ENCODE results near the gene FANCC. TPM values are rescaled to one million over a fixed set of nuclear protein-coding genes. Genes with fewer than 3 reads are reported as not detected.
A peak's percentile ranks its signal among the peaks of the same experiment; 100 is the strongest.
"Not testable (repeated sequence)": the region's sequence is repeated elsewhere in the genome, so short reads cannot be mapped to it uniquely, and the experiment has no call there.

The FANCC gene
- total RNA-seq, 2 donors from 2014 or later: 15.8 to 18.1 TPM

DNA sequence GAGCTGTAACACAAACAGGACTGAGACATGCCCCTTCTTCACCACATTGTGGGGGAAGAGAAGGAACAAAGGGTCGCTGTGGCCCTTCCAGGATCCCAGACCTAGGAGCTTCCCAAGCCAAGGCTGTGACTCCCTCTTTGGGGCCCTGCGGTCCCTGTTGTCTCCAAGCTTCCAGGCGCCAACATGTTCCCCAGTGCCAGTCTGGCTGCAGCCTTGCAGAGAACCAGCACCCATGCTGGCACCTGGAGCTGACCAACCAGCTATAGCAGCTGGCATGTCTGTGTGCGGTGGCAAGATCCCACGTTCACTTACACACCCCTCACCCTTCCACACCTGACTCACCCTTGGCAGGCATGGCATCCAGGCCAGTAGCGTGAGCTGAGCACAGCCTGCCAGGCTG, 20.7 kb upstream of the FANCC start:
- DNase-seq (ENCODE audit: low spot score in 2 of 2): no peak
- ATAC-seq: no peak
- no peaks in the 10 kb centered on the region for H3K36me3 Mint-ChIP-seq
- H3K9me3 Mint-ChIP-seq: no peaks in the 10 kb centered on the region
- no peak overlapping the region for H3K27ac Mint-ChIP-seq

DNA sequence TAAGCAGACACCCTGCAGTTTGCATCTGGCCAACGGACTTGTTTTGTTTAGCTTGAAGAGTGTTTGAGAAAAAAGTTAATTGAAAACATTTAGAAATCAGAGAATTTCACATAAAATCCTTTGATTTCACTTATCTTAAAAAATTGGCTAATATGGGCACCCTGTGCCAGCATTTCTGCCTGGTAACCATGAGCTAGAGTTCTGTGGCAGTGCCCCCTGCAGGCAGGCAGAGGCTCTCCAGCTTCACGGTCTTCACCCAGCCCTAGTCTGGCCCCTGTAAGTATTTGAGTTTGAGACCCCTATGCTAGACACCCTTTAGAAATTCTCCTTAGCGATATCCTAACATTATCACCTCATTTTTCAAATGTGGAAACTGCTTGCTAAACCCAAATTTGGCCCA, 18.8 kb upstream of the FANCC start:
- DNase-seq (ENCODE audit: low spot score in 2 of 2): peak in 1 of 2 donors; percentile 27
- no peaks in the 10 kb centered on the region for H3K9me3 Mint-ChIP-seq
- ATAC-seq: peak in 1 of 2 donors; percentile 63
- H3K27ac Mint-ChIP-seq: no peak overlapping the region
- H3K36me3 Mint-ChIP-seq: no peaks in the 10 kb centered on the region

- DNase-seq (ENCODE audit: low spot score in 2 of 2) (no peak), ATAC-seq (no peak)
- no peak overlapping the region for H3K27ac Mint-ChIP-seq
- no peaks in the 10 kb centered on the region for H3K36me3 Mint-ChIP-seq
- H3K9me3 Mint-ChIP-seq: no peaks in the 10 kb centered on the region
These were observed 15.9 kb upstream of the FANCC start for GRCh38 chr9:95333426-95333825.

GRCh38 chr9:95332860-95333259, 15.4 kb upstream of the FANCC start:
- Mint-ChIP-seq H3K36me3 (no peaks in the 10 kb centered on the region), H3K9me3 (no peaks in the 10 kb centered on the region), H3K27ac (no peak overlapping the region)
- no peak for DNase-seq (ENCODE audit: low spot score in 2 of 2)
- no peak for ATAC-seq

GRCh38 chr9:95330720-95331404, 13.4 kb upstream of the FANCC start:
- Mint-ChIP-seq H3K36me3 (peaks cover 0 to 7% of the 10 kb centered on the region in 2 donors), H3K9me3 (peaks cover 0 to 7% of the 10 kb centered on the region in 2 donors), H3K27ac (no peak overlapping the region)
- ATAC-seq (no peak), DNase-seq (ENCODE audit: low spot score in 2 of 2) (no peak)

GRCh38 chr9:95329061-95329460, 11.6 kb upstream of the FANCC start:
- not testable (repeated sequence) for H3K27ac Mint-ChIP-seq; DNase-seq (ENCODE audit: low spot score in 2 of 2); ATAC-seq; H3K36me3 Mint-ChIP-seq
- peaks cover 0 to 11% of the 10 kb centered on the region in 2 donors for H3K9me3 Mint-ChIP-seq

DNA sequence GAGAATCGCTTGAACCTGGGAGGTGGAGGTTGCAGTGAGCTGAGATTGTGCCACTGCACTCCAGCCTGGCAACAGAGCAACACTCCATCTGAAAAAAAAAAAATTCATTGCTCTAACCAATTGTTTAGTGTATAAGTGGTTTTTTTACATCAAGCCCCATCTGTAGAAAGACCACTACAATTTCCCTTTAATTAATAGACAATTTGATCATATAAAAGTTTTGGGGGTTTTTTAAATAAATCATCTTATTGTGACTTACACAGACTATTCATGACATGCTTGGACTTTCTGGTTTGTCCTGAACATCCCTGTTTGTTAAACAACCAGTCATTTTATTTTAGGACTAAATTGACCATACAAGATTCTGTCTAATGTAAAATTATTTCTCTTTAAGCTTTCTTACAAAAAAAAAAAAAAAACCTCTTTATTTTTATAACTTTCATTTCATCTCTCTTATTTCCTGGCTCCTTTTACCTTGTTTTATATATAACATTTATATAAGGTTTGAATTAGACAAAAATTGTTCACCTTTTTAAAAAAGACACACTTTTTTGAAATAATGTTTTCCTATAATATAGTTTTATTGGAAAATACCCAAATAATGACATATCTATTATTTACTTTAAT, 9.8 kb upstream of the FANCC start:
- ATAC-seq (no peak), DNase-seq (ENCODE audit: low spot score in 2 of 2) (no peak)
- peaks cover 0 to 7% of the 10 kb centered on the region in 2 donors for H3K36me3 Mint-ChIP-seq
- peaks cover 0 to 12% of the 10 kb centered on the region in 2 donors for H3K9me3 Mint-ChIP-seq
- H3K27ac Mint-ChIP-seq: no peak overlapping the region

- Mint-ChIP-seq H3K36me3 (peaks cover 0 to 7% of the 10 kb centered on the region in 2 donors), H3K27ac (no peak overlapping the region), H3K9me3 (peaks cover 0 to 12% of the 10 kb centered on the region in 2 donors)
- ATAC-seq (no peak), DNase-seq (ENCODE audit: low spot score in 2 of 2) (no peak)
These were observed 7.7 kb upstream of the FANCC start for GRCh38 chr9:95325221-95325620.

- Mint-ChIP-seq H3K9me3 (no peaks in the 10 kb centered on the region), H3K36me3 (peaks cover 12 to 13% of the 10 kb centered on the region in 2 donors), H3K27ac (peak overlapping the region; percentile 94 to 95)
- no peak for DNase-seq (ENCODE audit: low spot score in 2 of 2)
- no peak for ATAC-seq
These were observed 343 bp upstream of the FANCC start for GRCh38 chr9:95317893-95318211.

- Mint-ChIP-seq H3K27ac (peak overlapping the region; percentile 81 to 94), H3K9me3 (no peaks in the 10 kb centered on the region), H3K36me3 (peaks cover 12 to 13% of the 10 kb centered on the region in 2 donors)
- peak; percentile 68 to 71 for ATAC-seq
- peak; percentile 57 to 64 for DNase-seq (ENCODE audit: low spot score in 2 of 2)
These were observed 753 bp downstream of the FANCC start for GRCh38 chr9:95316794-95317118.

GRCh38 chr9:95316274-95316673, 1.2 kb downstream of the FANCC start:
- no peak for ATAC-seq
- Mint-ChIP-seq H3K27ac (peak overlapping the region; percentile 81 to 94), H3K9me3 (no peaks in the 10 kb centered on the region), H3K36me3 (peaks cover 12 to 13% of the 10 kb centered on the region in 2 donors)
- DNase-seq (ENCODE audit: low spot score in 2 of 2): no peak

DNA sequence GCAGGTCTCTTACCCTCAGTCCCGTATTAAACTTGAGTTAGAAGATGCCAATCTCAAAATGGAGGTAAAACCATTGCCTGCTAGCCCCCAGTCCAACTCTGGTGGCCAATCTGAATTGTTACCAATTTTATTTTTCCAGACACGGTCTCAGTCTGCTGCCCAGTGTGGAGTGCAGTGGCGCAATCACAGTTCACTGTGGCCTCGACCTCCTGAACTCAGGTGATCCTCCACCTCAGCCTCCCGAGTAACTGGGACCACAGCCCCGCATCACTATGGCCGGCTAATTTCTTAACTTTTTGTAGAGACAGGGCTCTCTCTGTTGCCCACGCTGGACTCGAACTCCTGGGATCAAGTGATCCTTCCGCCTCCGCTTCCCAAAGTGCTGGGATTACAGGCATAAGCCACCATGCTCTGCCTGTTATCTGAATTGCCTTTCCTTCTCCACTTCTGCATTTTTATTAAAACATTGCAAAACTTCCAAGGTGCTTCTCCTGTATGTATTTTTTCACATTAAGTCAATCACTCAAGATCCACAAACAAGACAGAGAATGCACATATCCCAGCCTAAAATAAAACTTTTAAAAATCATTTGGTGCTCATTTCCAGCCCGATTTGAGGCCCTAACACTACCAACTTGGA, 2.3 kb downstream of the FANCC start:
- ATAC-seq (no peak), DNase-seq (ENCODE audit: low spot score in 2 of 2) (no peak)
- peaks cover 12 to 13% of the 10 kb centered on the region in 2 donors for H3K36me3 Mint-ChIP-seq
- no peaks in the 10 kb centered on the region for H3K9me3 Mint-ChIP-seq
- H3K27ac Mint-ChIP-seq: no peak overlapping the region

DNA sequence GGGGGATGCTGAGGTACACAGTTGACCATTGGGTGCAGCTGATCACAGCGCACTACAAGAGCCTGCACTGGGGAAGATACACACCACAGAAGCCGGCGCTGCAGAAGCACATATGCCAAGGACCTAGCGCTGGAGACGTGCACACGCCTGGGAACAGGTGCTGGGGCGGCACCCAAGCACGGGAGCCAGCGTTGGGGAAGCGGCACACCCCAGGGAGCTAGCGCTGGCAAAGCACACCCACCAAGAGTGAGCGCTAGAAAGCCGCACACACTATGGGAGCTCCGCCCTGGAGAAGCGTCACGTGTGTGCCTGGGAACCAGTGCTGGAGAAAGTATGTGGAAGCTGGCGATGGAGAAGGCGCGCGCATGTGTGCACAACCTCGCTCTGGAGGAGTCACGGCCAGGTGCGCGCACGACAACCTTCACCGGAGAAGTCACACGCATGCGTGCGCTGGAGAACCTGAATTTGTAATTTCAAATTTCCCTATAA, 4.5 kb downstream of the FANCC start:
- peaks cover 12 to 13% of the 10 kb centered on the region in 2 donors for H3K36me3 Mint-ChIP-seq
- DNase-seq (ENCODE audit: low spot score in 2 of 2) (no peak), ATAC-seq (no peak)
- H3K27ac Mint-ChIP-seq: no peak overlapping the region
- H3K9me3 Mint-ChIP-seq: no peaks in the 10 kb centered on the region

- no peak overlapping the region for H3K27ac Mint-ChIP-seq
- no peak for DNase-seq (ENCODE audit: low spot score in 2 of 2)
- H3K36me3 Mint-ChIP-seq: peaks cover 6 to 8% of the 10 kb centered on the region in 2 donors
- H3K9me3 Mint-ChIP-seq: no peaks in the 10 kb centered on the region
- ATAC-seq: no peak
These were observed 5.5 kb downstream of the FANCC start for GRCh38 chr9:95311961-95312360.

DNA sequence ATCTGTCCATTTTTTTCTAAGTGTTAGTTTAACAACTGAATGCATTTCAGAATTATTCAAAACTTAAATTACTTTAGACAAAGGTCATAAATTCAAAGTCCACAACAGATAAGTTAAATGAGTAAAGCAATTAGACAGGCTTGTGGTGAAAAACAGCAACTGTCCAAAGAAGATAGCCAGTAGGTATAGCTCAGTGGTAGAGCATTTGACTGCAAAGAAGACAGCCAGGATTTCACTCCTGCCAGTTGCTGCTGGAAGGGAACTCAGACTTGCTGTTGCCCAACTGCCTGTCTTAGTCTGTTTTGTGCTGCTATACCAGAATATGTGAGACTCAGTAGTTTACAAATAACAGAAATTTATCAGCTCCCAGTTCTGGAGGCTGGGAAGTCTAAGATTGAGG, 10.0 kb downstream of the FANCC start:
- no peak for DNase-seq (ENCODE audit: low spot score in 2 of 2)
- Mint-ChIP-seq H3K9me3 (peaks cover 0 to 7% of the 10 kb centered on the region in 2 donors), H3K36me3 (peaks cover 0 to 8% of the 10 kb centered on the region in 2 donors), H3K27ac (no peak overlapping the region)
- no peak for ATAC-seq

DNA sequence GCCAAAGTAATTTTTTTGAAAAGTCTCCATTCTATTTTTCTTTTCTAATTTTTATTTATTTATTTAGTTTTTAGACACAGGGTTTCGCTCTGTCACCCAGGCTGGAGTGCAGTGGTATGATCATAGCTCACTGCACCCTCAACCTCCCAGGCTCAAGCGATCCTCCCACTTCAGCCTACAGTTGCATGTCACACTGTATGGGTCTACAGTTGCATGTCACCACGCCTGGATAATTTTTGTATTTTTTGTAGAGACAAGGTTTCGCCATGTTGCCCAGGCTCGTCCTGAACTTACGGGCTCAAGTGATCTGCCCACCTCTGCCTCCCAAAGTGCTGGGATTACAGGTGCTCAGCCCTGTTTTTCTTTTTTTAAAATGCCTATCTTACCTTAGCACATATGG, 10.7 kb downstream of the FANCC start:
- DNase-seq (ENCODE audit: low spot score in 2 of 2) (no peak), ATAC-seq (no peak)
- peaks cover 0 to 8% of the 10 kb centered on the region in 2 donors for H3K36me3 Mint-ChIP-seq
- peaks cover 0 to 7% of the 10 kb centered on the region in 2 donors for H3K9me3 Mint-ChIP-seq
- H3K27ac Mint-ChIP-seq: no peak overlapping the region

- peaks cover 0 to 7% of the 10 kb centered on the region in 2 donors for H3K9me3 Mint-ChIP-seq
- DNase-seq (ENCODE audit: low spot score in 2 of 2) (no peak), ATAC-seq (no peak)
- H3K36me3 Mint-ChIP-seq: peaks cover 0 to 8% of the 10 kb centered on the region in 2 donors
- no peak overlapping the region for H3K27ac Mint-ChIP-seq
These were observed 11.6 kb downstream of the FANCC start for GRCh38 chr9:95305770-95306492.

Data from activated naive CD4-positive, alpha-beta T cell treated with anti-CD3 and anti-CD28 coated beads, Interleukin-2, amount 50 U/mL, for 72 hours (primary cell).